Measurements from ENCODE around the gene CORO1A. TPM values are rescaled to one million over a fixed set of nuclear protein-coding genes. Genes with fewer than 3 reads are reported as not detected.
"Not testable (repeated sequence)": the region's sequence is repeated elsewhere in the genome, so short reads cannot be mapped to it uniquely, and the experiment has no call there.

The CORO1A gene

GRCh38 chr16:30209032-30209431, 25.6 kb downstream of the CORO1A start:
- not testable (repeated sequence) for H3K4me2 ChIP-seq (ENCODE audit: low read length, poor library complexity, severe bottlenecking); H2BK12ac ChIP-seq (ENCODE audit: low read length in 2 of 2); H3K79me1 ChIP-seq (replicated peaks; ENCODE audit: low read length, poor library complexity, severe bottlenecking); H4K8ac ChIP-seq (ENCODE audit: low read length); H3K9me3 ChIP-seq (ENCODE audit: control insufficient read depth, low read length); H3K23ac ChIP-seq (ENCODE audit: low read length in 2 of 2); H3K27ac ChIP-seq (ENCODE audit: low read length, poor library complexity, severe bottlenecking); H3K4ac ChIP-seq (ENCODE audit: low read depth in 1 of 2, low read length in 2 of 2); DNase-seq; H4K91ac ChIP-seq (ENCODE audit: low read length); H3K27me3 ChIP-seq (ENCODE audit: control insufficient read depth in 1 of 2, insufficient read depth in 1 of 2, low read length in 2 of 2); H2BK5ac ChIP-seq (ENCODE audit: low read depth, low read length, poor library complexity, severe bottlenecking); H3K36me3 ChIP-seq (ENCODE audit: control insufficient read depth in 1 of 2, insufficient read depth in 2 of 2, low read depth in 1 of 2, low read length in 2 of 2); H3K9ac ChIP-seq (ENCODE audit: low read length); H2AK5ac ChIP-seq (ENCODE audit: low read length, severe bottlenecking); H2AFZ ChIP-seq (ENCODE audit: low read depth, low read length); H3K18ac ChIP-seq (ENCODE audit: low read depth in 1 of 2, low read length in 2 of 2); H2BK15ac ChIP-seq (ENCODE audit: low read depth, poor library complexity, severe bottlenecking); H2BK120ac ChIP-seq (ENCODE audit: low read depth, low read length); H3K14ac ChIP-seq (ENCODE audit: low read length in 2 of 2); H3K4me3 ChIP-seq (ENCODE audit: insufficient read depth in 1 of 2, low read depth in 1 of 2, low read length in 2 of 2); H3K4me1 ChIP-seq (ENCODE audit: control insufficient read depth, insufficient read depth, low read depth, low read length)
- no CpG with 5 or more reads among the region's 6 CpGs for WGBS

GRCh38 chr16:30211414-30211813, 28.0 kb downstream of the CORO1A start:
- not testable (repeated sequence) for H3K4me3 ChIP-seq (ENCODE audit: insufficient read depth in 1 of 2, low read depth in 1 of 2, low read length in 2 of 2); H2BK5ac ChIP-seq (ENCODE audit: low read depth, low read length, poor library complexity, severe bottlenecking); H2BK15ac ChIP-seq (ENCODE audit: low read depth, poor library complexity, severe bottlenecking); H3K18ac ChIP-seq (ENCODE audit: low read depth in 1 of 2, low read length in 2 of 2); H2AFZ ChIP-seq (ENCODE audit: low read depth, low read length); H3K27ac ChIP-seq (ENCODE audit: low read length, poor library complexity, severe bottlenecking); DNase-seq; H2BK120ac ChIP-seq (ENCODE audit: low read depth, low read length); H4K91ac ChIP-seq (ENCODE audit: low read length); H3K4me1 ChIP-seq (ENCODE audit: control insufficient read depth, insufficient read depth, low read depth, low read length); H3K36me3 ChIP-seq (ENCODE audit: control insufficient read depth in 1 of 2, insufficient read depth in 2 of 2, low read depth in 1 of 2, low read length in 2 of 2); H3K23ac ChIP-seq (ENCODE audit: low read length in 2 of 2); H2AK5ac ChIP-seq (ENCODE audit: low read length, severe bottlenecking); H3K14ac ChIP-seq (ENCODE audit: low read length in 2 of 2); H3K4me2 ChIP-seq (ENCODE audit: low read length, poor library complexity, severe bottlenecking); H4K8ac ChIP-seq (ENCODE audit: low read length); H3K9ac ChIP-seq (ENCODE audit: low read length); H3K27me3 ChIP-seq (ENCODE audit: control insufficient read depth in 1 of 2, insufficient read depth in 1 of 2, low read length in 2 of 2); H3K4ac ChIP-seq (ENCODE audit: low read depth in 1 of 2, low read length in 2 of 2); H3K9me3 ChIP-seq (ENCODE audit: control insufficient read depth, low read length); H3K79me1 ChIP-seq (replicated peaks; ENCODE audit: low read length, poor library complexity, severe bottlenecking); H2BK12ac ChIP-seq (ENCODE audit: low read length in 2 of 2)
- WGBS = no CpG with 5 or more reads among the region's 4 CpGs

- not testable (repeated sequence) for H3K9me3 ChIP-seq (ENCODE audit: control insufficient read depth, low read length); H2BK12ac ChIP-seq (ENCODE audit: low read length in 2 of 2); H3K23ac ChIP-seq (ENCODE audit: low read length in 2 of 2); H3K4ac ChIP-seq (ENCODE audit: low read depth in 1 of 2, low read length in 2 of 2); H4K8ac ChIP-seq (ENCODE audit: low read length); H2BK15ac ChIP-seq (ENCODE audit: low read depth, poor library complexity, severe bottlenecking); H3K27ac ChIP-seq (ENCODE audit: low read length, poor library complexity, severe bottlenecking); DNase-seq; H4K91ac ChIP-seq (ENCODE audit: low read length); H3K27me3 ChIP-seq (ENCODE audit: control insufficient read depth in 1 of 2, insufficient read depth in 1 of 2, low read length in 2 of 2); H3K4me1 ChIP-seq (ENCODE audit: control insufficient read depth, insufficient read depth, low read depth, low read length); H3K9ac ChIP-seq (ENCODE audit: low read length); H3K4me2 ChIP-seq (ENCODE audit: low read length, poor library complexity, severe bottlenecking); H3K79me1 ChIP-seq (replicated peaks; ENCODE audit: low read length, poor library complexity, severe bottlenecking); H2AK5ac ChIP-seq (ENCODE audit: low read length, severe bottlenecking); H3K4me3 ChIP-seq (ENCODE audit: insufficient read depth in 1 of 2, low read depth in 1 of 2, low read length in 2 of 2); H2AFZ ChIP-seq (ENCODE audit: low read depth, low read length); H3K18ac ChIP-seq (ENCODE audit: low read depth in 1 of 2, low read length in 2 of 2); H2BK120ac ChIP-seq (ENCODE audit: low read depth, low read length); H3K36me3 ChIP-seq (ENCODE audit: control insufficient read depth in 1 of 2, insufficient read depth in 2 of 2, low read depth in 1 of 2, low read length in 2 of 2); H3K14ac ChIP-seq (ENCODE audit: low read length in 2 of 2); H2BK5ac ChIP-seq (ENCODE audit: low read depth, low read length, poor library complexity, severe bottlenecking)
- no CpG with 5 or more reads among the region's 5 CpGs for WGBS
Measured at GRCh38 chr16:30217082-30217481, 33.7 kb downstream of the CORO1A start.

Small RNA genes within 50 kb of the gene (small RNA-seq; reads per million reads assigned to genes)
- gene AC106782.4 (ENCODE audit: low read depth) = not detected
